Limb (tissue), 2 donors: ENCODE measurements around the gene ZNF296.

ENCODE experiments used
- DNase-seq, 2 donors: peaks; one replicate each; pipeline ENCODE4 v3.0.0-alpha.2; 2016; ENCODE audit errors: extremely low spot score in 2 of 2

Gene ZNF296

DNA sequence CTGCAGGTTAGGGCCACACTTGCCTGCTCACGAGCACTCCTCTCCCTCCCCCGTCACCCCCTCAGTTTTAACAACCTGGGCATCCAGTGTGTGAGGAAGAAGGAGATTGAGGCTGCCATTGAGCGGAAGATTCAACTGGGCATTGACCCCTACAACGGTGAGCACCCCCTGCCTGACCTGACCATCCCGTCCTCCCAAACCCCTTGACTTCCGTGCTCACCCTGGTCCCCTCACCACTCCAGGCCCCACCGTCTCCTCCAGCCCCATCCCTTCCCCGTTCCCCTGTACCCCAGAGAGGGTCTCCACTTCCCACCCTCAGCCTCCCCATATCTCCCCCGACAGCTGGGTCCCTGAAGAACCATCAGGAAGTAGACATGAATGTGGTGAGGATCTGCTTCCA lies 51.0 kb downstream of the ZNF296 start:
- DNase-seq = no peak

- DNase-seq = no peak
These were observed 53.2 kb downstream of the ZNF296 start for GRCh38 chr19:45023048-45023447.

- no peak for DNase-seq
These were observed 54.3 kb downstream of the ZNF296 start for GRCh38 chr19:45021971-45022370.
